H1 (cell line): ENCODE data around the gene MREG. TPM values are rescaled to one million over a fixed set of nuclear protein-coding genes. Genes with fewer than 3 reads are reported as not detected.

Experiments
- CTCF ChIA-PET: fragments of 300-600 bp; sonication (Branson Sonifier 250); formaldehyde crosslinking; loops from one replicate; lab custom pipeline; 2021; ENCODE audit not compliant: partially characterized antibody; lab: Charles Lee
- POLR2A ChIA-PET: fragments of 300-600 bp; sonication (Branson Sonifier 250); formaldehyde crosslinking; loops from one replicate; lab custom pipeline; 2021; ENCODE audit warnings: inconsistent platforms; ENCODE audit not compliant: partially characterized antibody; lab: Charles Lee
- DNase-seq, 2 experiments: peaks; one replicate each; pipeline versions ENCODE4 v3.0.0 to v3.0.0-alpha.2; 2010 to 2022; ENCODE audit warnings: low spot score in 2 of 2, low read depth in 1 of 2, mixed read lengths in 1 of 2
- FAIRE-seq: peaks from 2 replicates; lab custom pipeline; 2011; peaks lifted over from hg19 to GRCh38; lab: Jason Lieb, UNC
- H2AFZ ChIP-seq: 2 replicates; pipeline ENCODE4 v1.8.1; 2012; ENCODE audit warnings: low read length, inconsistent platforms
- H2AK5ac ChIP-seq: 2 replicates; pipeline ENCODE4 v1.6.1; 2013; ENCODE audit warnings: low read depth, low read length
- H2BK120ac ChIP-seq: replicated peaks from 2 replicates; pipeline ENCODE3; 2013; ENCODE audit warnings: low read depth, low read length, inconsistent platforms
- H2BK12ac ChIP-seq: 2 replicates; pipeline ENCODE4 v1.6.1; 2013; ENCODE audit warnings: low read depth, low read length
- H2BK15ac ChIP-seq: 2 replicates; pipeline ENCODE4 v1.6.1; 2013; ENCODE audit warnings: low read length
- H2BK20ac ChIP-seq: 2 replicates; pipeline ENCODE4 v1.6.1; 2013; ENCODE audit warnings: low read length
- H2BK5ac ChIP-seq: 2 replicates; pipeline ENCODE4 v1.6.1; 2013; ENCODE audit warnings: low read depth, low read length
- H3K14ac ChIP-seq: 2 replicates; pipeline ENCODE4 v1.6.1; 2013; ENCODE audit warnings: inconsistent platforms; ENCODE audit not compliant: insufficient read length
- H3K18ac ChIP-seq: 2 replicates; pipeline ENCODE4 v1.6.1; 2013; ENCODE audit warnings: low read length; ENCODE audit errors: extremely low read depth
- H3K23ac ChIP-seq: 2 replicates; pipeline ENCODE4 v1.6.1; 2013; ENCODE audit warnings: inconsistent platforms; ENCODE audit not compliant: insufficient read length
- H3K23me2 ChIP-seq: 2 replicates; pipeline ENCODE4 v1.6.1; 2013; ENCODE audit warnings: low read depth, low read length
- H3K27ac ChIP-seq: 2 replicates; pipeline ENCODE4 v1.6.1; 2011; ENCODE audit warnings: low read depth, low read length, inconsistent platforms
- H3K27me3 ChIP-seq, 4 experiments: replicated peaks in 1 of 4; 1 replicate in 1 of 4; 2 replicates in 3 of 4; pipeline versions ENCODE4 v1.6.1 to v1.8.1; 2011 to 2013; ENCODE audit warnings: low read length in 3 of 4, mild to moderate bottlenecking in 3 of 4, inconsistent platforms in 2 of 4, mixed read lengths in 2 of 4, moderate library complexity in 1 of 4; ENCODE audit not compliant: control insufficient read depth in 3 of 4, insufficient read depth in 3 of 4; ENCODE audit errors: extremely low read depth in 1 of 4
- H3K36me3 ChIP-seq, 4 experiments: 2 replicates each; pipeline versions ENCODE4 v1.6.1 to v1.8.1; 2011 to 2013; ENCODE audit warnings: mild to moderate bottlenecking in 4 of 4, low read length in 3 of 4, moderate library complexity in 2 of 4, control low read depth in 1 of 4, inconsistent platforms in 1 of 4; ENCODE audit not compliant: insufficient read depth in 4 of 4, control insufficient read depth in 2 of 4
- H3K4ac ChIP-seq: replicated peaks from 2 replicates; pipeline ENCODE3; 2013; ENCODE audit warnings: low read length, low read depth, mixed read lengths, inconsistent platforms; ENCODE audit not compliant: insufficient read length
- H3K4me1 ChIP-seq, 4 experiments: replicated peaks in 1 of 4; 1 replicate in 1 of 4; 2 replicates in 3 of 4; pipeline versions ENCODE4 v1.6.1 to v1.8.1; 2011 to 2013; ENCODE audit warnings: low read length in 3 of 4, inconsistent platforms in 2 of 4, mixed read lengths in 1 of 4; ENCODE audit not compliant: insufficient read depth in 4 of 4, control insufficient read depth in 3 of 4
- H3K4me2 ChIP-seq, 2 experiments: 2 replicates each; pipeline versions ENCODE4 v1.6.1 to v1.8.1; 2011 to 2013; ENCODE audit warnings: low read depth in 2 of 2, low read length in 2 of 2, control low read depth in 1 of 2, inconsistent platforms in 1 of 2, mild to moderate bottlenecking in 1 of 2; ENCODE audit not compliant: insufficient read depth in 1 of 2
- H3K4me3 ChIP-seq, 4 experiments: fragments of 200-600, 300-600 bp in 1 of 4; sonication (generic), shearing (Covaris generic), sonication (Bioruptor Twin) in 1 of 4; 2 replicates each; pipeline versions ENCODE4 v1.5.1 to v1.8.1; 2011 to 2016; ENCODE audit warnings: low read length in 4 of 4, low read depth in 3 of 4, control low read depth in 2 of 4, inconsistent platforms in 2 of 4, mild to moderate bottlenecking in 2 of 4, mixed read lengths in 1 of 4, moderate library complexity in 1 of 4; ENCODE audit not compliant: insufficient read depth in 2 of 4; ENCODE audit errors: extremely low read depth in 1 of 4
- H3K56ac ChIP-seq: replicated peaks from 2 replicates; pipeline ENCODE3; 2013; ENCODE audit warnings: low read depth, mild to moderate bottlenecking, mixed read lengths, low read length, inconsistent platforms; ENCODE audit not compliant: insufficient read length
- H3K79me1 ChIP-seq: 2 replicates; pipeline ENCODE4 v1.6.1; 2013; ENCODE audit warnings: low read depth, low read length, control low read depth
- H3K79me2 ChIP-seq, 2 experiments: 2 replicates each; pipeline versions ENCODE4 v1.6.1 to v1.8.1; 2012 to 2013; ENCODE audit warnings: low read length in 2 of 2, mild to moderate bottlenecking in 2 of 2, inconsistent platforms in 1 of 2; ENCODE audit not compliant: insufficient read depth in 2 of 2, control insufficient read depth in 1 of 2
- H3K9ac ChIP-seq, 4 experiments: replicated peaks in 1 of 4; 1 replicate in 1 of 4; 2 replicates in 3 of 4; pipeline versions ENCODE4 v1.6.1 to v1.8.1; 2011 to 2013; ENCODE audit warnings: low read depth in 3 of 4, low read length in 3 of 4, control low read depth in 2 of 4, mild to moderate bottlenecking in 2 of 4, moderate library complexity in 2 of 4, inconsistent platforms in 1 of 4; ENCODE audit errors: extremely low read depth in 1 of 4
- H3K9me3 ChIP-seq, 2 experiments: 2 replicates each; pipeline versions ENCODE4 v1.6.1 to v1.8.1; 2012 to 2013; ENCODE audit warnings: mild to moderate bottlenecking in 2 of 2, moderate library complexity in 2 of 2, control low read depth in 1 of 2, inconsistent platforms in 1 of 2, low read depth in 1 of 2, low read length in 1 of 2, mixed read lengths in 1 of 2; ENCODE audit not compliant: insufficient read depth in 2 of 2
- H4K20me1 ChIP-seq, 2 experiments: replicated peaks in 1 of 2; 2 replicates each; pipeline versions ENCODE3 to v1.8.1; 2011 to 2013; ENCODE audit warnings: inconsistent platforms in 2 of 2, low read length in 2 of 2, mild to moderate bottlenecking in 1 of 2; ENCODE audit not compliant: insufficient read depth in 2 of 2, control insufficient read depth in 1 of 2
- H4K5ac ChIP-seq: 2 replicates; pipeline ENCODE4 v1.6.1; 2013; ENCODE audit warnings: low read length, low read depth, mixed read lengths, inconsistent platforms; ENCODE audit not compliant: insufficient read length
- H4K8ac ChIP-seq: 2 replicates; pipeline ENCODE4 v1.8.0; 2013; ENCODE audit warnings: mild to moderate bottlenecking, moderate library complexity, low read length, inconsistent platforms; ENCODE audit not compliant: insufficient read depth; ENCODE audit errors: extremely low read depth
- H4K91ac ChIP-seq: replicated peaks from 2 replicates; pipeline ENCODE3; 2013; ENCODE audit warnings: low read length, mixed read lengths, inconsistent platforms; ENCODE audit not compliant: insufficient read length
- CTBP2 ChIP-seq: IDR thresholded peaks from 2 replicates; pipeline ENCODE4 v1.7.0; 2011; ENCODE audit warnings: borderline replicate concordance, mild to moderate bottlenecking, moderate library complexity, mixed read lengths, low read length; ENCODE audit not compliant: insufficient read depth, insufficient read length
- RFX5 ChIP-seq: IDR thresholded peaks from 2 replicates; pipeline ENCODE4 v1.6.1; 2011; ENCODE audit warnings: low read depth, low read length, improper control_type of control experiment, borderline replicate concordance
- RNF2 ChIP-seq: fragments of 200-900, 300-1000 bp; sonication (generic); IDR thresholded peaks from 2 replicates; pipeline ENCODE4 v1.7.1; 2016; ENCODE audit warnings: borderline replicate concordance, low read depth, mild to moderate bottlenecking, antibody characterized with exemption, low read length; ENCODE audit not compliant: poor library complexity, severe bottlenecking; ENCODE audit errors: missing control alignments
- RXRA ChIP-seq: IDR thresholded peaks from 2 replicates; pipeline ENCODE4 v1.6.1; 2011; ENCODE audit warnings: low read depth, mild to moderate bottlenecking, low read length, moderate library complexity; ENCODE audit not compliant: insufficient read depth
- SP2 ChIP-seq: IDR thresholded peaks from 2 replicates; pipeline ENCODE4 v1.6.1; 2012; ENCODE audit warnings: mild to moderate bottlenecking, low read length, inconsistent platforms
- TAF7 ChIP-seq: optimal IDR thresholded peaks from 2 replicates; pipeline ENCODE3; 2011; ENCODE audit warnings: low read depth, mild to moderate bottlenecking, inconsistent platforms, low read length, moderate library complexity, borderline replicate concordance
- TBP ChIP-seq: IDR thresholded peaks from 2 replicates; pipeline ENCODE4 v1.6.1; 2011; ENCODE audit warnings: low read depth, low read length, improper control_type of control experiment
- WGBS, 2 experiments: shearing (Covaris generic) in 1 of 2; methylation state at CpG; one replicate each; pipeline versions ENCODE4 v1.1.6 to v1.1.7; 2013 to 2015; ENCODE audit warnings: low lambda C conversion rate in 2 of 2, mixed read lengths in 2 of 2, inconsistent platforms in 1 of 2, low coverage in 1 of 2, missing lambda C conversion rate in 1 of 2; ENCODE audit not compliant: insufficient replicate concordance in 2 of 2, insufficient coverage in 1 of 2, insufficient read length in 1 of 2; ENCODE audit errors: extremely low coverage in 1 of 2, missing lambda C conversion rate in 1 of 2; 5-methylcytosine and 5-hydroxymethylcytosine counted together
- polyA plus RNA-seq, 7 experiments: library from polyadenylated mRNA; depleted of rRNA in 3 of 7; stranded (reverse) in 5 of 7; unstranded in 2 of 7; fragments of >200 nt in 5 of 7; fragments of 200-250 nt in 2 of 7; gene quantifications; 1 replicate in 5 of 7; 2 replicates in 1 of 7; 4 replicates in 1 of 7; pipeline versions ENCODE4 v1.2.1 to v1.2.3, GENCODE V29; 2011 to 2013; ENCODE audit warnings: missing spikeins in 2 of 7, mixed read lengths in 2 of 7
- total RNA-seq: library from RNA; stranded (reverse); fragmentation: NEBNext Ultra II Directional; extraction: Animal tissue kit (Norgen Biotek cat#: 25700); gene quantifications from 2 replicates; pipeline ENCODE4 v1.2.1, GENCODE V29; 2021

Gene MREG
- total and polyA plus RNA-seq, 2 of the 8 experiments (the other 6 are each of a cell fraction or from before 2014, with no cell fraction given), result 7.5 to 31.9 TPM

- Histone ChIP-seq H2AK5ac (no peak overlapping the region), H3K4me2 (no peak overlapping the region), H4K20me1 (no peaks in the 10 kb centered on the region), H3K23me2 (no peaks in the 10 kb centered on the region), H2BK20ac (no peak overlapping the region), H3K56ac (no peak overlapping the region), H3K4ac (no peak overlapping the region), H2BK5ac (no peak overlapping the region), H2AFZ (no peak overlapping the region), H3K4me3 (no peak overlapping the region), H3K27me3 (0 out of 7 replicates have a peak, but pooled peaks cover 0 to 2% (median 0%) of the 10 kb centered on the region in 4 experiments), H3K9me3 (no peaks in the 10 kb centered on the region), H2BK120ac (no peak overlapping the region), H3K79me1 (no peaks in the 10 kb centered on the region), H3K9ac (no peak overlapping the region), H3K36me3 (no peaks in the 10 kb centered on the region), H2BK12ac (no peak overlapping the region), H3K27ac (no peak overlapping the region), H3K79me2 (no peaks in the 10 kb centered on the region), H4K5ac (no peak overlapping the region), H3K4me1 (no peaks in the 10 kb centered on the region), H4K8ac (no peak overlapping the region), H4K91ac (no peak overlapping the region), H3K23ac (no peak overlapping the region), H2BK15ac (no peak overlapping the region), H3K18ac (no peak overlapping the region), H3K14ac (no peak overlapping the region)
- no peak for DNase-seq
- WGBS, 2 experiments, result 95% methylated on average over 5 of the region's 5 CpGs; no CpG with 5 or more reads in 1 of the 2 experiments
- FAIRE-seq, result no peak
- no peak for TF ChIP-seq RXRA
- no peak for TF ChIP-seq TBP
- TF ChIP-seq TAF7, result no peak
- TF ChIP-seq SP2, result no peak
- TF ChIP-seq CTBP2, result no peak
- no peak for TF ChIP-seq RNF2
- TF ChIP-seq RFX5, result no peak
- ChIA-PET CTCF (interaction anchor here (2.8 to 3.2 kb wide), 2 partner anchors 8 to 13 kb away, joined by 7 to 14 read pairs; no protein-coding TSS in a partner anchor), POLR2A (no interaction called here)
These were observed 109.2 kb downstream of the MREG start for GRCh38 chr2:215904101-215904500.
